HG03139 (cell line): Measurements from ENCODE around the gene HEATR5A.
"Not testable (repeated sequence)": the region's sequence is repeated elsewhere in the genome, so short reads cannot be mapped to it uniquely, and the experiment has no call there.

ENCODE experiments used
- ATAC-seq: cut with Tn5 transposase; IDR thresholded peaks from one replicate; pipeline ENCODE4 v1.9.1; 2021; ENCODE audit not compliant: unreplicated experiment

The HEATR5A gene

DNA sequence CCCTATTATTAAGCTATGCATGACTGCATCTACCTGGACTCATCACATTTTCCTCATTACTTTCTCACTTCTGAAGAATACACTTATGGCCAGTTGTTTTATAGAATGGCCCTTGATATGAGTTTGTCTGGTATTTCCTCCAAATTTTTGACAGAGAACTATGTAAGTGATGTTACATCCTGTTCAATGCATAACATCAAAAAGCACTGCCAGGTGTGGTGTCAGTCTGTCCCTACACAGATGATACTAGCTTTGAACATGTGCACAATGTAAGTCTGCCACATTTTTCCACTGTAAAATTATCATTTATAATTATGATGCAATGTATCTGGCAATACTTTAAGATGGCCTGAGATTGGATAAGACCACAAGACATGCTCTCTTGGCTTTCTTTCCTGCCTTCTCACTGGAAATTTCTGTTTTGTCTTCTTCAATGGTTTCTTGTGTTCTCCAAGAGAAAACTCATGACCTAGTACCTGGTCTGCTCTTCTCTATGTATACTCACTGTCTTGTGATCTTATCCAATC lies 28.3 kb downstream of the HEATR5A start:
- ATAC-seq = no peak

DNA sequence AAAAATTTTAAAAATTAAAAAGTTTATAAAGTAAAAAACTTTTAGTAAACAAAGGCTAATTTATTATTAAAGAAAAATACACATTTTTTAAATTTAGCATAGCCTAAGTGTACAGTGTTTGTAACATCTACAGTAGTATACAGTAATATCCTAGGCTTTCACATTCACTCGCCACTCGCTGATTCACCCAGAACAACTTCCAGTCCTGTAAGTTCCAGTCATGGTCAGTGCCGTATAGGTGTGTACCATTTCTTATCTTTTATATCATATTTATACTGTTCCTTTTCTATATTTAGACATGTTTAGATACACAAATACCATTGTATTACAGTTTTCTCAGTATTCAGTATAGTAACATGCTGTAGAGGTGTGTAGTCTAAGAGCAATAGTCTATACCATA lies 28.9 kb downstream of the HEATR5A start:
- ATAC-seq = no peak

DNA sequence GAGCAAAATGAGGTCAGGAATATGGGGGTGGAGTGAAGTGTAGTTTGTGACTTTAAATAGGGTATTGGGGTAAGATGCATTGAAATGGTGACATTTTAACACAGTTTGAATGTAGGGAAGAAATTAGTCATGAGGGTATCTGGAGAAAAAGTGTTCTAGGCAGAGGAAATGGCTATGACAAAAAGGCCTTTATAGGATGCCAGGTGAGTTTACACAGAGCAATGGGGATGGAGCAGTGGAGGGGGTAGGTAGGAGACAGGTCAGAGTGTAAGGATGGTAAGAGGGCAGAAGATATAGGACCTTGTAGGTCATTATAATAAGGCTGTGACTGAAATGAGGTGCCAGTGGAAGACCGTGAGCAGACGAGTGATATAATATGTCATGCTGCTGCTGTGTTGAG lies 30.4 kb downstream of the HEATR5A start:
- no peak for ATAC-seq

DNA sequence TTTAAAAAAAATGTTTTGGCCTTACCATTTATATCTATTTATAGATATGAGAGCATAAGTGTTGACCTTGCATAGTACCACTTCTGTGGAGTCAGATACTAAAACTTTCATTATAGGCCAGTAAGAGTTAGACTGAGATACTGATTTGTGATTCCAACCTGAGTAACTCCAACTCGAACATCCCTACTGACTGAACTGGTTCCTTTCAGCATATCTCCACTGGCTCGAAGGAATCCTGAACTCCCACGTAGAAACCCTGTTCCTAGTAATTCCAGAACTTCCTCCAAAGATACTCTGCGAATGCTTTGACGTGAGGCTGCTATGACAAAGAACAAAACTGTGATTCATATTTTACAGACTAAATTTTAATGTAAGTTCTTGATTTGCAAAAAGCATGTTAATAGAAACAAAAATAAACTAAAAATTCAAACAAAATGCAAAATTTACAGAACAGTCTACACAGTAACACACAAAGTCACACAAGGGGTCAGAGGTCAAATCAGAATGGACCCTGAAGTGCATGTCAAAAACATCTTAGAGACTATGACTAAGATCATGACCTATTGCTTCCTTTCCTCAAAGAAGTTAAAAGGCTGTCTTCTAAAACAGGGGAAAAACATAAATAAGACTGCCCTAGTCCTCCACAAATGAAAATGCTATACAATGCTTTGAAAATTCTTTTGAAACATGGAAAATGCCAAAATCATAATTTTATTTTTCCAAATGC lies 31.5 kb downstream of the HEATR5A start:
- ATAC-seq = no peak

DNA sequence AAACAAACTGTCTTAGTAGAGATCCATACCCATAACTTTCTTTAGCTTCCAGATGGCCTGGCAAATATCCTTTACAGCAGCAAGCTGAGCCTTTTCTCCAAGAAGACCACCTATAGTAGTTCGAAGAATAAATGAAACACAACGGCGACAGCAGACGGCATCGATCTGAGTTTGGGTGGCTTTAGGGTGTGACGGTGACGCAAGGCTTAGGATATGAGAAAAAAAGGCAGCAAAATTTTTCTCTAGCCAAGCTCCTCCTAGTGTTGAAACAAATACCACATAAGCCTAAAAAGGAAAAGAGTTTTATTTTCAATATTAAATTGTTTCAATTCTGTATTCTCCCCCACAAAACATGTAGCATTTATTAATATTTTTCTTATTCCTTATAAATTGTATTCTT lies 33.3 kb downstream of the HEATR5A start:
- no peak for ATAC-seq

DNA sequence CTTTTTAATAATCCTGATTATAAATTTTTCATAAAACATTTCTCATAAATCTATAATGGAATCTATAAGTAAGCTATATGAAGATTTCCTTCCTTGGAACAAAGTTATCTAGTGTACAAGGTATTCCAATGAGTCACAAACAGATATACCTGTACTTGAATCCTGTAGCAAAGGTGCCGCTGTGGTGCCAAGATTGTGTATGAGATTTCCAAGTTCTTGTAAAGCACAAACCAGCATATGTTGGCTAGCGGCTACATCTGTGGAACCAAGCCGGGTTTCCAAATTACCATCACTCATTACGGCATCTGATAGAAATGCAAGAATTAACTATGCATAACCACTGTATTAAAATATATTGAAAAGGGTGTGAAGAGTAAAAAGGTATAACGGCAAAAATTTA lies 34.1 kb downstream of the HEATR5A start:
- ATAC-seq = no peak

DNA sequence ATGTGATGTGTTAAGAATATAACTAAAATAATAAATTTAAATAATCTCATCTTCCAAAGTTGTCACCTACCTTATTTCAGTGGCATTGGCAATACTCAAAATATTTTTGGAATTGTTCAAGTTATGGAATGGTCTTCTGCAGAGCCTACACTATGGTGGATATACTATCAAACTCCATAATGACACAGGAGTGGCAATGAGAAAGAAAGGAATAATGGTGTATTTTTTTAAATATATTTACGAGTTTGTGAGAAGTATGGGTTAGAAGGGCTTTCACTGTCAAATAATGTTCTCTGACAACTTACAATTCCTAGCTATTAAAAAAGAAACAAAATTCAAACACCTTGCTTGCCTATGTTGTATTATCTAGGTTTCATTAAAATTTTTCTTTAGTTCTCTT lies 38.1 kb downstream of the HEATR5A start:
- no peak for ATAC-seq

DNA sequence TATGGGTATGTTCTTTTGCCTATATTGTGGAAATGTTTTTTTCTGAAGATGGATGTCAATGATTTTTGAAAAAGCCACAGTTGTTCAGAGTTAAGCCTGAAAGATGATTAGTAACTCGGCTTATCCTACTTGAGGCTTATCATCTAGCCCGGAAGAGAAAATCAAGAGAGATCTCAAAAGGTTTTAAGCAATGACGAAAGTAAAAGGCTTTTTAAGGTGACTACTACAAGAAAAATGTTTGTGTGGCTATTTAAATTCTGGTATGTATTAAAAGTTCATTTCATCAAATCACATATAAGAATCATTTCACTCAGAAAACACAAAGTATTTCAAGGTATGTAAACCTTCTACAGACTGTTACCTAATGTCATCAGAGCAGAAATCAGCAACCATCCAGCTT lies 40.2 kb downstream of the HEATR5A start:
- ATAC-seq = no peak

DNA sequence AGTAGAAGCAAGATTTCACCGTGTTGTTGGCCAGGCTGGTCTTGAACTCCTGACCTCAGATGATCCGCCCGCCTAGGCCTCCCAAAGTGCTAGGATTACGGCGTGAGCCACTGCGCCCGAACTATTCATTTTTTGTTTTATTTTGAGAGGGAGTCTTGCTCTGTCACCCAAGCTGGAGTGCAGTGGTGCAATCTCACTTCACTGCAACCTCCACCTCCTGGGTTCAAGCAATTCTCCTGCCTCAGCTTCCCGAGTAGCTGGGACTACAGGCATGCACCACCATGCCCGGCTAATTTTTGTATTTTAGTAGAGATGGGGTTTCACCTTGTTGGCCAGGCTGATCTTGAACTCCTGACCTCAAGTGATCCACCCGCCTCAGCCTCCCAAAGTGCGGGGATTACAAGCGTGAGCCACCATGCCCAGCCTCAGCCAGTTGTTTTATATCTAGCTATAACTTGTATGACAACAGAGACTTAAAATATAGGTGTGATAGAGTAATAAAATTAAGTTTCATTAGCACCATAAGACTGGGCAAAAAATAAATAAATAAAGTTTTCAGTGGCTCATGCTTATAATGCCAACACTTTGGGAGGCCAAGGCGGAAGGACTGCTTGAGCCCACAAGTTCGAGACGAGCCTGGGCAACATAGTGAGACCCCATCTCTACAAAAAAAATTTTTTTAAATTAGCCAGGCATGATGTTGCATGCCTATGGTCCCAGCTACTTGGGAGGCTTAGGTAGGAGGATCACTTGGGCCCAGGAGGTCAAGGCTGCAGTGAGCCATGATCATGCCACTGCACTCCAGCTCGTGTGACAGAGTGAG lies 41.0 kb downstream of the HEATR5A start:
- ATAC-seq = not testable (repeated sequence)

DNA sequence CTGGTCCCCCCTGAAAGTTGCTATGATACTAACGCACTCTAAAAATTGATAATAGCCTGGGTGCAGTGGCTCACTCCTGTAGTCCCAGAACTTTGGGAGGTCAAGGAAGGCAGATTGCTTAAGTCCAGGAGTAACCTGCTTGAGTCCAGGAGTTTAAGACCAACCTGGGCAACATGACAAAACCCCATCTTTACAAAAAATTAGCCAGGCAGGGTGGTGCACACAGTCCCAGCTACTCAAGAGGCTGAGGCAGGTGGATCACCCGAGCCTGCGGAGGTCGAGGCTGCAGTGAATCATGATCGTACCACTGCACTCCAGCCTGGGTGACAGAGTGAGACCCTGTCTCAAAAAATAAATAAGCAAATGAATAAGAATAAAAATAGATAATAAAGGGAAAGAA lies 42.9 kb downstream of the HEATR5A start:
- ATAC-seq = no peak

DNA sequence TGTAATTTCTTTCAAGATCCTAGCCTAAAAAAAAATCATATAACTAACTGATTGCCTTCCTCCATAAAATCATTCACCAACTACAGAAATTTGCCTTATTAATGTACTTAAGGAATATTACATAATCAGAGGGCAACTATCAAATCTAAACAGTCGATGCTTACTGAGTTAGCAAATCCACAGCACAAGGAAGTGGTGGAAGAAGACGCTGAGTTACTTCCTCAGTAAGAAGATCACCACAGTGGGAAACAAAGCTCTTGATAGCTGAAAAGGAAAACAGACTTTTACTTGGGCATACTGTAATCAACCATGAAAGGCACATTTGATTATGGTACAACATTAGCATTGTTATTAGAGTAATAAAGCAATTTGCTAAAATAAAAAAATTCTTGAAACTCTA lies 48.7 kb downstream of the HEATR5A start:
- no peak for ATAC-seq

DNA sequence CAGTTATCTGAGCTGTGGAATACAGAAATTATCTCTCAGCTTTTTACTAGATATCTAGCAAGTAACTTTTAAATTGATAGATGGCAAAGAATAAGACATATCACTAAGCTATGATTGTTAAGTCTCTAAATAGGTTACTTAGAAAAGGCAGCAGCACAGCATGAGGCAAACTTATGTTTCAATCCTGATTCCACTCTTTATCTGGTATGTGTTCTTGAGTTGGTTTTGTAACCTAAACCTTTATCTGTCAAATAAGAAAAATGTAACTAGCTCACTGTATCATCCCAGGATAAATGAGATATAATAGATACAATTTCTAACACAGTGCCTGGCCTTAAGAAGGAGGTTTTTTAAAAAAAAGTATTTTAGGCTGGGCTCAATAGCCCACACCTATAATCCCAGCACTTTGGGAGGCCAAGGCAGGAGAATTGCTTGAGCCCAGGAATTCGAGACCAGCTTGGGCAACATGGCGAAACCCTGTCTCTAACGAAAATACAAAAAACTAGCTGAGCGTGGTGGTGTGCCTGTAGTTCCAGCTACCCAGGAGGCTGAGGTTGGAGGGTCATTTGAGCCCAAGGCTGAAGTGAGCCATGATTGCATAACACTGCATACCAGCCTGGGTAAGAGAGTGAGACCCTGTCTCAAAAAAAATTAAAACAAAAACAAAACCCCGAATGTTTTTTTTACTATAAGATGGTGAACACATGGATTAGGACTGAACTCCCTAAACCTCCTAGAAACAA lies 56.8 kb downstream of the HEATR5A start:
- ATAC-seq = no peak

DNA sequence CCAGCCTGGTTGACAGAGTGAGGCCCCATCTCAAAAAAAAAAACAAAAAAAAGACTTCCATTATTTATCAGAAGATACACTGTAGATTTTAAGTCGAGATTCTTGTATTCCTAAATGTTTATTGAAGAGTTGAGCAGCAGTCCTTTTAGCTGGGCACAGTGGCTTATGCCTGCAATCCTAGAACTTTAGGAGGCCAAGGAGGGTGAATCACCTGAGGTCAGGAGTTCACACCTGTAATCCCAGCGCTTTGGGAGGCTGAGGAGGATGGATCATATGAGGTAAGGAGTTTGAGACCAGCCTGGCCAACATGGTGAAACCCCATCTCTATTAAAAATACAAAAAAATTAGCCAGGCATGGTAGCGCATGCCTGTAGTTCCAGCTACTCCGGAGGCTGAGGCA lies 57.6 kb downstream of the HEATR5A start:
- ATAC-seq = no peak

DNA sequence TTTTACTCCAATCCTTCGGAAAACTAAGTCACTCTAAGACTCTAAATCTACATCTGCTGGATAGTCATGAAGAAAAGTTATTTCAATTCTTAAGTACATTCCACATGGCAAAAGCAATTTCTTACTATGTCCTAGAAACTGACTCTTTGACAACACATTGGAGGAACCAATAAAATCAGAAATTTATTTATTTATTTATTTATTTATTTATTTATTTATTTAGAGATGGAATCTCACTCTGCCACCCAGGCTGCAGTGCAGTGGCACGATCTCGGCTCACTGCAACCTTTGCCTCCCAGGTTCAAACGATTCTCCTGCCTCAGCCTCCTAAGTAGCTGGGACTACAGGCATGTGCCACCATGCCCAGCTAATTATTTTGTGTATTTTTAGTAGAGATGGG lies 58.6 kb downstream of the HEATR5A start:
- not testable (repeated sequence) for ATAC-seq

DNA sequence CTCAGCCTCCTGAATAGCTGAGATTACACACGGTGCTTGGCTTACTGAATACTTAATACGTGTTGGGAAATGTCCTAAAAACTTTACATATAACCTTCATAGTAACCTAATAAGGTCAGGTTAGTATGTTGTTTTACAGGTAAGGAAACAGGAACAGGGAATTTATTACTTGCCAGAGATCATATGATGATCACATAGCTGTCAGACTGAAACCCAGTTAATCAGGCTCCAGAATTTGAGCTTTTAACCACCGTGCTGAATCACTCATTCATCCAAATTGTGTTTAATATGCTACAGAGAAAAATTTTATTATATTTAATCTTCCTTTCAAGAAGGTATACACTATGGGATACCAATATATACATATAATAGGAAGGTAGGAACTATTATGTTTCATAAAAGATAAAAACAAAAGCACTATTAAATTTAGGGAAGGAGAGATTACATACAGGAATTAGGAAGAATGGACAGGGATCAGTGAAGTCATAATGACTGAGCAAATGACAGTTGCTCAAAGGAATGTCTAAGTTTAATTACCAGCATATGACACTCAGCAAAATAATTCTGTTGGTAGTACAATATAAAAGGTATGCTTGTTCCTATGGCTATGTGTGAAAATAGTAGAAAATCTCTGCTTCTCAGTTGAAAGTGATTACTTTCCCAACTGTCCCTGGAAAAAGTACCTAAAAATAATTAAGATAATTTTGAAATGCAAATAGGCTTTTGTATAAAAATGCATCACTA lies 59.3 kb downstream of the HEATR5A start:
- ATAC-seq = no peak

DNA sequence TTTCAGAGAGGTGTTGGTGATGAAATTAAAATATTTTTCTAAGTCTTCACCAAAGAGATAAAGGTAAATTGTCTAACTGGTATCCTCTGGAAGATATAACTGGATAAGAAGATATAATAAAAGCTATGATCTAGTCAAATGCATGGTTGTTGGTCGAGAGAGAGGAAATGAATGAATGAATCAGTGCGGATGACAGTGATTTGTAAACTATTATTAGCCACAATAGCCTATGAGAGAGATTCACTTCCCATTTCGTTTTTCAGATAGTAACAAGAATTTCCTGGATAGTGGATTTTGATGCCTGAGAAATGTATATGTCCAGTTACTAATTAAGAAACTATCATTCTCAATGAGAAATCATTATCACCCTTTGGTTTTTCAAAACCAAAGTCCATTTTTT lies 63.1 kb downstream of the HEATR5A start:
- ATAC-seq = no peak

DNA sequence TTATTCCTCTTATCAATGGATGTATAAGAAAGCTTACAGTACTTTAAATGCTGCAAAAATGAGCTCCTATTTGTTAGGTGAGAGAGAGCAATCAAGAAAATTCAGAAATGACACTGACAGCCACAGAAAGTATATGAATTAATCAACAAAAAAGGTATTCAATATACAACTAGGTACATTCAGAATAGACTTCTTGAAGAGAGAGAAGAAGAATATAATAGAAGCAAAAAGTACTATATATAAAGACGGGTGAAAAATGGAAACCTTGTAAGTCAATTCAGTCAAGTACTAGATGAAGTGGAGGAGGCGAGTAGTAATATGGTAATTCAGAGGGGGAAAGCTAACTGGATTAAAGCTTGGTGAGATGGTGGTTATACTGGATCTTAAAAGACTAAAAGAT lies 74.3 kb downstream of the HEATR5A start:
- no peak for ATAC-seq

DNA sequence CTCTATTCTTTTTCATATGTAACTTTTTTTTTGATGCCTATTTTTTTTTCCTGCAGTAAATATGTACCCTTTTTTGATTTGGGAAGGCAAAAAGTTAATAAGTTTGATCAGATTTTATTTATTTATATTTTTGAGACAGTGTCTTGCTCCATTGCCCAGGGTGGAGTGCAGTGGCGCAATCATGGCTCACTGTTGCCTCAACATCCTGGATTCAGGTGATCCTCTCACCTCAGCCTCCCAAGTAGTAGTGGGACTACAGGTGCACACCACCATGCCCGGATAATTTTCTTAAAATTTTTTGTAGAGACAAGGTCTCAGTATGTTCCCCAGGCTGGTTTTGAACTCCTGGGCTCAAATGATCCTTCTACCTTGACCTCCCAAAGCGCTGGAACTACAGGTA lies 79.1 kb downstream of the HEATR5A start:
- ATAC-seq = no peak

DNA sequence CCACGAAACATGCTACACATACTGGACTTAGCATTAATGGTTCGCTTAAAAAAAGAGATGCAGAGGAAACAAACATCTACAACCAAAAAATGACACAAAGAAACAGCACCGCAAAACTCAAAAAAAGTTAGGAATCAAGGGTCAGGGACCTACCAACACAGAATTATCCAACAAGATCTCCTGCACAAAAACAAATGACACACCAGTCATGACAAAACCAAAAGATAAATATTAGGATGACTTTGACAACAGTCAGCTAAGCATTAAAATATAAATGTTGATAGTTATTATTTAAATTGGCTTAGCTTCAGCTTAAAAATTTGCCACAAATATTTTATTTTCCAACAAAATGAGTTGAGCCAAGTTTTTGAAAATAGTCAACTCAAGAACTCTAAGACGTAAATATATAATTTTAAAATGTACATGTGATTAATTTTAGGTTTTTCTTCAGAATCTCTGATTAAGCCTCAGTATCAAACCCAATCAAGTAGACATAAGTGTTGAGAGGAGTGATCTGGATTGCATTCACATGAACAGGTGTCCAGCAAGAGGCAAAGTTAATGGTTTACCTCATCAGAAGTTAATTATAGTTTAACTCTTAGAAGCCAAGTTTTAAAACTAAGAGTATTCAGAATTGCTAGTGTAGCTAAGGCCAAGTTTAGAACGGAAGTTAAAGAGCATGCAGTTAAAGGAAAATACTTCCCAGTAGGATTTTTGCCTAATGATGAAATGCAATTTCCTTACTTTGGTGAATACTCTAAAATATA lies 79.9 kb downstream of the HEATR5A start:
- ATAC-seq = no peak

DNA sequence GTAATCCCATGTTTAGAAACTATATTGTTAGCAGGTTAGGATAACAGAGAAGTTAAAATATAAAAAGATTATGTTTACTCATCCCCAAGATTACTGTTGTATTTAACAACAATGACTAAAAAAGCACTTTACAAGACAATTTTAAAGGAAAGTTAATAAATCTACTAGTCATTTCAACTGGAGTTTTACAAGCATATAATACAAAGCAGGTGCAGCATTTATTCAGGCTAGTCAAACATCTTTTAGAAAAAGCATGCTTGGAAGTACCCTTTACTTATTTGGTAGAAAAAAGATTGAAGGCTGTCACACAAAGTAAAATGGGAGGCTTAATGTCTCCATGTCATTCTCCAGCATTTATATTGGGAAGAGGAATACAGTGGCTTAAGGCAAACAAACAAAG lies 80.6 kb downstream of the HEATR5A start:
- no peak for ATAC-seq
